Bronchus fibroblast of lung (primary cell): ENCODE data around the gene PCDHA3. TPM values are rescaled to one million over a fixed set of nuclear protein-coding genes. Genes with fewer than 3 reads are reported as not detected.

Source experiments
- total RNA-seq: library from RNA; depleted of rRNA; stranded (reverse); fragments of >200 nt; gene quantifications from 2 replicates; pipeline ENCODE4 v1.2.3, GENCODE V29; 2015

Gene PCDHA3
- under 0.01 TPM in 1 of 2 replicates, not detected in the other for total RNA-seq

DNA sequence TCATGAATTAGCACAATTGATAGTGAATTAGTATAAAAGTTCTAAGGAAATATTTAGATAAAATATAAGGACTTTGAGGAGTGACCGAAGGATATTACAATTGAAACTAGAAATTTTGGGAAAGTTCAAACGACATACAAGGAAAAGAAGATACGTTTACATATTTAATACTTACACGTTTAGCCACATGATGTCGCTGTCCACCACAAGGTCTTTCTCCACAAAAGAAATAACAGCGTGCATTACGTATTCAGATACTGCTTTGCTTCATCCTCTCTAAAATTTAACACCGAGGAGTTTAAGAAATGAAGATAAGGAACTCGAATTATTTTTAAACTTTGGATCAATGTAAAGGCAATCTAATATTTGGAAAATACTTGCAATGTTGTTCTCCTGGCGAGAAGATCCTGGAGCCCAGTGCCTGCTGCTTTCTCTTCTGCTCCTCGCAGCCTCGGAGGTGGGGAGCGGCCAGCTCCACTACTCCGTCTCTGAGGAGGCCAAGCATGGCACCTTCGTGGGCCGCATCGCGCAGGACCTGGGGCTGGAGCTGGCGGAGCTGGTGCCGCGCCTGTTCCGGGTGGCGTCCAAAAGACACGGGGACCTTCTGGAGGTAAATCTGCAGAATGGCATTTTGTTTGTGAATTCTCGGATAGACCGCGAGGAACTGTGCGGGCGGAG, at the start of gene PCDHA3:
Gene PCDHA3 (plus strand): TSS at position 242 of the 678 bp plus-strand sequence.

DNA sequence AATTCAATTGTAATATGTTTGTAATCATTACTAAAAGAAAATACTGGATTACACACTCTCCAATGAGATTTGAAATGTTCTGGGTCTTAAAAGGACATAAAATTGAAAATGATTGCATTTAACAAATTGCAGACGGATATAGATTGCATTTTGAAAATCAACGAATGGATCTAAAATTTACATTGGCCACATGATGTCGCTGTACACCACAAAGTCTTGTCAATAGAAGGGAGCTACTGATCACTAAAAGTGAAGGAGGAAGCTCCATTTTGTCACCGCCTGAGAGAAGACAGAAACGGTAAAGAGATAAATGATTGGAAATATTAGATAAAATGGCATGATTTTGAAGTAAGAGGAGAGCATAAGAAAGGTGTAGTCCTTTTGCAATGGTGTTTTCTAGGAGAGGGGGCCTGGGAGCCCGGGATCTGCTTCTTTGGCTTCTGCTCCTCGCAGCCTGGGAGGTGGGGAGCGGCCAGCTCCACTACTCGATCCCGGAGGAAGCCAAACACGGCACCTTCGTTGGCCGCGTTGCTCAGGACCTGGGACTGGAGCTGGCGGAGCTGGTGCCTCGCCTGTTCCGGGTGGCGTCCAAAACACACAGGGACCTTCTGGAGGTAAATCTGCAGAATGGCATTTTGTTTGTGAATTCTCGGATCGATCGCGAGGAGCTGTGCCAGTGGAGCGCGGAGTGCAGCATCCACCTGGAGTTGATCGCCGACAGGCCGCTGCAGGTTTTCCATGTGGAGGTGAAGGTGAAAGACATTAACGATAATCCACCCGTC, 14.8 kb upstream of the PCDHA3 start, which contains the start of gene PCDHA1:
Gene PCDHA1 (plus strand): TSS at position 236 of the 782 bp plus-strand sequence.

DNA sequence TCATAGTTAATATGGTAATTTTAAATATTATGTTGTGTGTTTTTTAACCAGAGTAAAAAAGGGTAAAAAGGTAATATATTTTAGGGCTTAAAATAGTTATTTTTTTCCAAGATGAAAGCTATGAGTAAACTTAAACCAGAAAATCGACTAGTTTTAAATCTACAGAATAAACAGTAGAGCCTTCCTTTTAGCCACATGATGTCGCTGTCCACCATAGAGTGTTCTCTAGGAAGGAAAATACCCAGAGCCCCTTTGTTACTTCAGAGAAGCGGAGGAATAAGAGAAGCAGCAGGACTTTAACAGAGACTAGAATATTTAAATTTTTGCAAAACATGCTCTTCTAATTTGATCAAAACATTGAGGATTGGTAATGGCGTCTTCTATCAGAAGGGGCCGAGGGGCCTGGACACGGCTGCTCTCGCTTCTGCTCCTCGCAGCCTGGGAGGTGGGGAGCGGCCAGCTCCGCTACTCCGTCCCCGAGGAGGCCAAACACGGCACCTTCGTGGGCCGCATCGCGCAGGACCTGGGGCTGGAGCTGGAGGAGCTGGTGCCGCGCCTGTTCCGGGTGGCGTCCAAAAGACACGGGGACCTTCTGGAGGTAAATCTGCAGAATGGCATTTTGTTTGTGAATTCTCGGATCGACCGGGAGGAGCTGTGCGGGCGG, 6.1 kb upstream of the PCDHA3 start, which contains the start of gene PCDHA2:
Gene PCDHA2 (plus strand): TSS at position 258 of the 664 bp plus-strand sequence.

DNA sequence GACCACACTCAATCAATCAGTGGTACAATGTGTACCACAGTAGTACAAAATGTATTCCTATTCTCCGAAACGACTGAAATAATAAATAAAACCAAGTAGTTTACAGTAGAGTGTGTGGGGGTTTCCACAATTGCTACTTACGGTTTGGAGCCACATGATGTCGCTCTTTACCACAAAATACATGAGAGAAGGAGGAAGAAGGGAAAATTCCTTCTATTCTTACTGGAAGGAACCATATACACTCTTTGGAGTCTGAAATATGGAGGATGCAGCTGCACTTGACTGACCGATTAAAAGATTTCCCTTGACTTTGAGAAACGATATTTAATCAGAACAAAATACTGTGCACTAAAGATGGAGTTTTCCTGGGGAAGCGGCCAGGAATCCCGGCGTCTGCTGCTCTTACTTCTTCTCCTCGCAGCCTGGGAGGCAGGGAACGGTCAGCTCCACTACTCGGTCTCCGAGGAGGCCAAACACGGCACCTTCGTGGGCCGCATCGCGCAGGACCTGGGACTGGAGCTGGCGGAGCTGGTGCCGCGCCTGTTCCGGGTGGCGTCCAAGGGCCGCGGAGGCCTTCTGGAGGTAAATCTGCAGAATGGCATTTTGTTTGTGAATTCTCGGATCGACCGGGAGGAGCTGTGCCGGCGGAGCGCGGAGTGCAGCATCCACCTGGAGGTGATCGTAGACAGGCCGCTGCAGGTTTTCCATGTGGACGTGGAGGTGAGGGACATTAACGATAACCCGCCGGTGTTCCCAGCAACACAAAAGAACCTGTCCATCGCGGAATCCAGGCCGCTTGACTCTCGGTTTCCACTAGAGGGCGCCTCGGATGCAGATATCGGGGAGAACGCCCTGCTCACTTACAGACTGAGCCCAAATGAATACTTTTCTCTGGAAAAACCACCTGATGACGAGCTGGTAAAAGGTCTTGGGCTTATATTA, 6.2 kb downstream of the PCDHA3 start, which contains the start of gene PCDHA4:
Gene PCDHA4 (plus strand): TSS at position 235 of the 942 bp plus-strand sequence.

DNA sequence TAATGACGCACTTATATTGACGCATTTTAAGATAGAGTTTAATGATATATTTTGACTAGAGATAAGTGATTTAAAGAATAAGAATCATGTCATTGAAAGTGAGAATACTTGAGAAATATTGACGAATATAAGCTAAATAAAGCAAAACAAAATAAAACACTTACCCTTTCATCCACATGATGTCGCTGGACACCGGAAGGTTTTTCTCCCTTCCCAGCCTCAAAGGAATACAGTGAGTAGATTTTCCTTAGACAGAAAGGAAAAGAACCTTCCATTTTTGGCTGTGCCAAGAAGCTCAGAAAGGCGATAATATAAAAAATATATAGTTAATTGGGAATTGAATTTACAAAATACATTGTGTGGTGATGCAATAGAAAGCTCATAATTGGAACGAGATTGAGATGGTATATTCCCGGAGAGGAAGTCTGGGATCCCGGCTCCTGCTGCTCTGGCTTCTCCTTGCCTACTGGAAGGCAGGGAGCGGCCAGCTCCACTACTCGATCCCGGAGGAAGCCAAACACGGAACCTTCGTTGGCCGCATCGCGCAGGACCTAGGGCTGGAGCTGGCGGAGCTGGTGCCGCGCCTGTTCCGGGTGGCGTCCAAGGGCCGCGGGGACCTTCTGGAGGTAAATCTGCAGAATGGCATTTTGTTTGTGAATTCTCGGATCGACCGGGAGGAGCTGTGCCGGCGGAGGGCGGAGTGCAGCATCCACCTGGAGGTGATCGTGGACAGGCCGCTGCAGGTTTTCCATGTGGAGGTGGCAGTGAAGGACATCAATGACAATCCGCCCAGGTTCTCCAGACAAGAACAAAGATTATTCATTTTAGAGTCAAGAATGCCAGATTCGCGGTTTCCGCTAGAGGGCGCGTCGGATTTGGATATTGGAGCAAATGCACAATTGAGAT, 20.8 kb downstream of the PCDHA3 start, which contains the start of gene PCDHA5:
Gene PCDHA5 (plus strand): TSS at position 239 of the 906 bp plus-strand sequence.

DNA sequence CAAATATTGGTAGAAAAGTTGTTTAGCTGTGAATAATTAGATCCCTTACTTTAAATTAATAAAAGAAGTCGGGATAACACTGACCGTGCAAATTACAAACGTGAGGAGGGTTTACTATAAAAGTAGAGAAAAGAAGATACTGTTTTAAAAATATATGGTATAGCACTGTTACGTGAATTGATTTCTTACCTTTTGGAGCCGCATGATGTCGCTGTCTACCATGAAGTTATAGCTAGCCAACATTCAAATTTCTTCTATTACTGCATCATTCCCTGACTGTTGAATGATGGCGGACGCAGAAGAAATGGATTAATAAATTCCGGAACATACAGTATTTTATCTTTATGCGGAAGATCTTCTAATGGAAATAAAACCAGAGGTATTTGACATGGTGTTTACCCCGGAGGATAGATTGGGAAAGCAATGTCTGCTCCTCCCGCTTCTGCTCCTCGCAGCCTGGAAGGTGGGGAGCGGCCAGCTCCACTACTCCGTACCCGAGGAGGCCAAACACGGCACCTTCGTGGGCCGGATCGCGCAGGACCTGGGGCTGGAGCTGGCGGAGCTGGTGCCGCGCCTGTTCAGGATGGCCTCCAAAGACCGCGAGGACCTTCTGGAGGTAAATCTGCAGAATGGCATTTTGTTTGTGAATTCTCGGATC, 27.0 kb downstream of the PCDHA3 start, which contains the start of gene PCDHA6:
Gene PCDHA6 (plus strand): TSS at position 257 of the 658 bp plus-strand sequence. CDS start 132 bp downstream, at position 389.

DNA sequence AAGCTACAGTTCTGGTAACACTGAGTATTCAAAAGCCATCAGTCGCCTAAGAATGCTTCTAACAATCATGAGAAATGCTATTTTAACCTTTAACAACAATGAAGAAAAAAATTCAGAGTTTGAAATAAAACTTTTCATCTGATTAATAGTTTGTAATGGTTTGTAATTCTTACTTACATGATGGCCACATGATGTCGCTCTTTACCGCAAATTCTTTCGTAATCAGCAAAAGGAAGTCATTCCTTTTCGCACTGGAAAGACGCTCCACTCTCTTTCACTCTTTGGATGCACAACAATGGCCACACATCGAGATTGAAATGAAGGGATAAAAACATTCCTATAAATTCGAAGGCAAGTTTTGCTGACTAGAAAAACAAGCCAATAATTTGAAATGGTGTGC, 33.1 kb downstream of the PCDHA3 start, which contains the start of gene PCDHA7:
Gene PCDHA7 (plus strand): TSS at position 277 of the 400 bp plus-strand sequence. CDS start 115 bp downstream, at position 392.

DNA sequence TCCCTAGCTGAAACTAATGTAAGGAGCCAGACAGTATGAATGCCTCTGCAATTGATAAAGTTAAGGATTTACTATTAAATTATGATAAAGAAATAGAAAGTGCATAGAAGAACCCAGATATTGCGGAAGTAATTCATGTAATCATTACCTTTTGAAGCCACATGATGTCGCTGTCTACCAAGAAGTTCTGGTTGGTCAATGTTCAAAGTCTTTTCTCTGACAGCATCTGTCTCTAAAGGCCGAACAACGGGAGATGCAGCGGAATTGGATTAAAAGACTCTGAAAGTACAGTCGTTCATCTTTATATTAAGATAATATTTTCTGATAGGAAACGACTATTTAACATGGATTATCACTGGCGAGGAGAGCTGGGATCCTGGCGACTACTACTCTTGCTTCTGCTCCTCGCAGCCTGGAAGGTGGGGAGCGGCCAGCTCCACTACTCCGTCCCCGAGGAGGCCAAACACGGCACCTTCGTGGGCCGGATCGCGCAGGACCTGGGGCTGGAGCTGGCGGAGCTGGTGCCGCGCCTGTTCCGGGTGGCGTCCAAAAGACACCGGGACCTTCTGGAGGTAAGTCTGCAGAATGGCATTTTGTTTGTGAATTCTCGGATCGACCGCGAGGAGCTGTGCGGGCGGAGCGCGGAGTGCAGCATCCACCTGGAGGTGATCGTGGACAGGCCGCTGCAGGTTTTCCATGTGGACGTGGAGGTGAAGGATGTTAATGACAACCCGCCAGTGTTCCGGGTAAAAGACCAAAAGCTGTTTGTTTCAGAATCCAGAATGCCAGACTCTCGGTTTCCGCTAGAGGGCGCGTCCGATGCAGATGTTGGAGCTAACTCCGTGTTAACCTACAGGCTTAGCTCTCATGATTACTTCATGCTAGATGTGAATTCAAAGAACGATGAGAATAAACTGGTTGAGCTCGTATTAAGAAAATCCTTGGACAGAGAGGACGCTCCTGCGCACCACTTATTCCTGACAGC, 40.4 kb downstream of the PCDHA3 start, which contains the start of gene PCDHA8:
Gene PCDHA8 (plus strand): TSS at position 210 of the 985 bp plus-strand sequence. CDS start 135 bp downstream, at position 345.

DNA sequence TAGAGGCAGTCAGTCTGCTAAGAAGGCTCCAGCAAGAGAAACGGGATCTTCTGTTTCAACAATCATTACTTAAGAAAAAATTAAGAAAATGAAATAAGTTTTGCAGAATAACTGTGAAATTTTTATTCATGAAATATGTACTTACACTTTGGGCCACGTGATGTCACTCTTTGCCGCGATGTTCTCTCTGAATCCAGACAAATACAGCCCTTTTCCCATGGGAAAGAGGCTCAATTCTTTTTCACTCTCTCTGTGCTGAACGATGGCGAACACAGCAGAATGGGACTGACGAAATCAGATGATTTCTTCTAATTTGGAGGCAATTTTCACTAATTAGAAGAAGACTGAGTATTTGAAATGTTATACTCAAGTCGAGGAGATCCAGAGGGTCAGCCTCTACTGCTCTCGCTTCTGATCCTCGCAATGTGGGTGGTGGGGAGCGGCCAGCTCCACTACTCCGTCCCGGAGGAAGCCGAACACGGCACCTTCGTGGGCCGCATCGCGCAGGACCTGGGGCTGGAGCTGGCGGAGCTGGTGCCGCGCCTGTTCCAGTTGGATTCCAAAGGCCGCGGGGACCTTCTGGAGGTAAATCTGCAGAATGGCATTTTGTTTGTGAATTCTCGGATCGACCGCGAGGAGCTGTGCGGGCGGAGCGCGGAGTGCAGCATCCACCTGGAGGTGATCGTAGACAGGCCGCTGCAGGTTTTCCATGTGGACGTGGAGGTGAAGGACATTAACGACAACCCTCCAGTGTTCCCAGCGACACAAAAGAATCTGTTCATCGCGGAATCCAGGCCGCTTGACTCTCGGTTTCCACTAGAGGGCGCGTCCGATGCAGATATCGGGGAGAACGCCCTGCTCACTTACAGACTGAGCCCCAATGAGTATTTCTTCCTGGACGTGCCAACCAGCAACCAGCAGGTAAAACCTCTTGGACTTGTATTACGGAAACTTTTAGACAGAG, 47.6 kb downstream of the PCDHA3 start, which contains the start of gene PCDHA9:
Gene PCDHA9 (plus strand): TSS at position 244 of the 964 bp plus-strand sequence. CDS start 114 bp downstream, at position 358.

Other genes with a start within 250 kb of the PCDHA3 start
- gene SRA1, start 243.6 kb upstream of the PCDHA3 start, total RNA-seq: 50.7 and 58.3 TPM in 2 replicates
- gene APBB3, start 236.5 kb upstream of the PCDHA3 start, total RNA-seq: 8.2 and 10.9 TPM in 2 replicates
- 34.9 and 38.8 TPM in 2 replicates for gene SLC35A4, start 236.2 kb upstream of the PCDHA3 start, total RNA-seq
- gene CD14, start 167.9 kb upstream of the PCDHA3 start, total RNA-seq: 0.17 TPM in 1 of 2 replicates, not detected in the other
- gene TMCO6, start 161.6 kb upstream of the PCDHA3 start, total RNA-seq: 10.6 and 14.6 TPM in 2 replicates
- gene NDUFA2, start 153.4 kb upstream of the PCDHA3 start, total RNA-seq: 60.2 and 73.4 TPM in 2 replicates
- 58.7 and 73.3 TPM in 2 replicates for gene IK, start 153.2 kb upstream of the PCDHA3 start, total RNA-seq
- 15.9 and 17.0 TPM in 2 replicates for gene WDR55, start 136.2 kb upstream of the PCDHA3 start, total RNA-seq
- 0.15 and 0.67 TPM in 2 replicates for gene DND1, start 127.5 kb upstream of the PCDHA3 start, total RNA-seq
- gene HARS1, start 109.7 kb upstream of the PCDHA3 start, total RNA-seq: 70.8 and 73.6 TPM in 2 replicates
- gene HARS2, start 109.6 kb upstream of the PCDHA3 start, total RNA-seq: 21.3 and 27.2 TPM in 2 replicates
- 16.5 and 25.6 TPM in 2 replicates for gene ZMAT2, start 100.6 kb upstream of the PCDHA3 start, total RNA-seq
- gene PCDHA1, start 14.9 kb upstream of the PCDHA3 start, total RNA-seq: not detected in 2 replicates
- gene PCDHA2, start 6.2 kb upstream of the PCDHA3 start, total RNA-seq: not detected in 2 replicates
- gene PCDHA4, start 6.0 kb downstream of the PCDHA3 start, total RNA-seq: under 0.01 TPM in 2 replicates
- not detected in 2 replicates for gene PCDHA5, start 20.6 kb downstream of the PCDHA3 start, total RNA-seq
- gene PCDHA6, start 26.9 kb downstream of the PCDHA3 start, total RNA-seq: 0.15 TPM in 1 of 2 replicates, not detected in the other
- 0.15 TPM in 1 of 2 replicates, not detected in the other for gene PCDHA7, start 33.2 kb downstream of the PCDHA3 start, total RNA-seq
- gene PCDHA8, start 40.1 kb downstream of the PCDHA3 start, total RNA-seq: not detected in 2 replicates
- gene PCDHA9, start 47.3 kb downstream of the PCDHA3 start, total RNA-seq: not detected in 2 replicates
- not detected in 2 replicates for gene PCDHA10, start 54.8 kb downstream of the PCDHA3 start, total RNA-seq
- gene PCDHA11, start 67.9 kb downstream of the PCDHA3 start, total RNA-seq: not detected in 2 replicates
- gene PCDHA12, start 74.3 kb downstream of the PCDHA3 start, total RNA-seq: not detected in 2 replicates
- not detected in 2 replicates for gene PCDHA13, start 81.1 kb downstream of the PCDHA3 start, total RNA-seq
- gene PCDHAC1, start 125.2 kb downstream of the PCDHA3 start, total RNA-seq: not detected in 2 replicates
- not detected in 2 replicates for gene PCDHAC2, start 165.4 kb downstream of the PCDHA3 start, total RNA-seq